ENCODE data around the gene IFT52. TPM values are rescaled to one million over a fixed set of nuclear protein-coding genes. Genes with fewer than 3 reads are reported as not detected.
"Not testable (repeated sequence)": the region's sequence is repeated elsewhere in the genome, so short reads cannot be mapped to it uniquely, and the experiment has no call there.

IFT52 gene
- total RNA-seq, 4 donors from 2014 or later = 1.4 to 83.4 (median 19.9) TPM

- H3K36me3 ChIP-seq = peaks cover 0 to 20% (median 6%) of the 10 kb centered on the region in 4 donors
- no peaks in the 10 kb centered on the region for H3K4me1 ChIP-seq
- DNase-seq = no peak
- 78 to 92% methylated on average over 1 of the region's 1 CpG for WGBS, 2 donors (ENCODE audit: low coverage in 1 of 2)
- H3K9me3 ChIP-seq = no peaks in the 10 kb centered on the region
- intact Hi-C loops (cut with DNase I; ENCODE audit: low total_unique reads) = no loop called here
- H3K27me3 ChIP-seq = no peaks in the 10 kb centered on the region
- in situ Hi-C loops (cut with MboI; ENCODE audit: low pct_ligation_motif_present in 1 of 4, low pct_unique_long_range_greater_than_20kb in 1 of 4, low sequenced_read_pairs in 3 of 4) = no loop called here
- no peak overlapping the region for H3K4me3 ChIP-seq
- no peak overlapping the region for H3K27ac ChIP-seq
- TF ChIP-seq EP300 (IDR thresholded peaks at IDR 0.05; ENCODE audit: low read depth) (no peak), POLR2A (IDR thresholded peaks at IDR 0.05) (no peak), POLR2AphosphoS5 (IDR thresholded peaks at IDR 0.05) (no peak)
- TF ChIP-seq, protein P1, sequence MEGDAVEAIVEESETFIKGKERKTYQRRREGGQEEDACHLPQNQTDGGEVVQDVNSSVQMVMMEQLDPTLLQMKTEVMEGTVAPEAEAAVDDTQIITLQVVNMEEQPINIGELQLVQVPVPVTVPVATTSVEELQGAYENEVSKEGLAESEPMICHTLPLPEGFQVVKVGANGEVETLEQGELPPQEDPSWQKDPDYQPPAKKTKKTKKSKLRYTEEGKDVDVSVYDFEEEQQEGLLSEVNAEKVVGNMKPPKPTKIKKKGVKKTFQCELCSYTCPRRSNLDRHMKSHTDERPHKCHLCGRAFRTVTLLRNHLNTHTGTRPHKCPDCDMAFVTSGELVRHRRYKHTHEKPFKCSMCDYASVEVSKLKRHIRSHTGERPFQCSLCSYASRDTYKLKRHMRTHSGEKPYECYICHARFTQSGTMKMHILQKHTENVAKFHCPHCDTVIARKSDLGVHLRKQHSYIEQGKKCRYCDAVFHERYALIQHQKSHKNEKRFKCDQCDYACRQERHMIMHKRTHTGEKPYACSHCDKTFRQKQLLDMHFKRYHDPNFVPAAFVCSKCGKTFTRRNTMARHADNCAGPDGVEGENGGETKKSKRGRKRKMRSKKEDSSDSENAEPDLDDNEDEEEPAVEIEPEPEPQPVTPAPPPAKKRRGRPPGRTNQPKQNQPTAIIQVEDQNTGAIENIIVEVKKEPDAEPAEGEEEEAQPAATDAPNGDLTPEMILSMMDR (IDR thresholded peaks at IDR 0.05) = no peak
Measured at GRCh38 chr20:43603124-43603523, 12.4 kb downstream of the IFT52 start.

GRCh38 chr20:43605715-43606114 lies 15.0 kb downstream of the IFT52 start:
- TF ChIP-seq EP300 (IDR thresholded peaks at IDR 0.05; ENCODE audit: low read depth) = no peak
- no peak for TF ChIP-seq POLR2A (IDR thresholded peaks at IDR 0.05)
- TF ChIP-seq, protein P1 (IDR thresholded peaks at IDR 0.05) = no peak
- TF ChIP-seq POLR2AphosphoS5 (IDR thresholded peaks at IDR 0.05) = no peak
- Histone ChIP-seq H3K36me3 (peaks cover 0 to 14% (median 6%) of the 10 kb centered on the region in 4 donors), H3K27me3 (no peaks in the 10 kb centered on the region), H3K4me3 (no peak overlapping the region), H3K9me3 (no peaks in the 10 kb centered on the region), H3K27ac (no peak overlapping the region), H3K4me1 (no peaks in the 10 kb centered on the region)
- in situ Hi-C loops (cut with MboI; ENCODE audit: low pct_ligation_motif_present in 1 of 4, low pct_unique_long_range_greater_than_20kb in 1 of 4, low sequenced_read_pairs in 3 of 4) = no loop called here
- DNase-seq = no peak
- 74% methylated on average over 7 to 9 of the region's 9 CpGs for WGBS, 2 donors (ENCODE audit: low coverage in 1 of 2)
- intact Hi-C loops (cut with DNase I; ENCODE audit: low total_unique reads) = no loop called here

GRCh38 chr20:43607278-43607677 lies 16.5 kb downstream of the IFT52 start:
- in situ Hi-C loops (cut with MboI; ENCODE audit: low pct_ligation_motif_present in 1 of 4, low pct_unique_long_range_greater_than_20kb in 1 of 4, low sequenced_read_pairs in 3 of 4); DNase-seq; H3K4me1 ChIP-seq; H3K4me3 ChIP-seq; H3K9me3 ChIP-seq; H3K27ac ChIP-seq; H3K27me3 ChIP-seq; intact Hi-C loops (cut with DNase I; ENCODE audit: low total_unique reads): not testable (repeated sequence)
- 100% methylated on average over 12 of the region's 30 CpGs; no CpG with 5 or more reads in 1 of the 2 donors for WGBS, 2 donors (ENCODE audit: low coverage in 1 of 2)
- H3K36me3 ChIP-seq = peaks cover 0 to 14% (median 6%) of the 10 kb centered on the region in 4 donors

DNA sequence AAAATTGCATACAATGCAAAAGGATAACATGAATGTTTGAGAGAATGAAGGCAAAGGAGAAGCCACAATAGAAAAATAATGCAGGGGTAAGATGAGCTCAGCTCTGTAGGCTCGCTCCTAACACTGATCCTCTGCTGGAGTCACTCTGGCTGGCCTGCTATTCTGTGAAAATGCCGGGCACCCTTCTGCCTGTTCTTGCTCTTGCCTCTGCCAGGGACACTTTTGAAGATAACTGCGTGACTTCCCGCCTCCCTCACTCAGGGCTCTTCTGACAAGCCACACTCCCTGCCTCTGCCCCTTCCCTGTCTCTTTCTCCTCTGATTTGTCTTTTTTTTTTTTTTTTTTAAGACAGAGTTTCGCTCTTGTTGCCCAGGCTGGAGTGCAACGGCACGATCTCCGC lies 40.9 kb downstream of the IFT52 start:
- peaks cover 0 to 1% (median 0%) of the 10 kb centered on the region in 4 donors for H3K36me3 ChIP-seq
- WGBS, 2 donors (ENCODE audit: low coverage in 1 of 2) = 96 to 98% methylated on average over 8 of the region's 8 CpGs
- intact Hi-C loops (cut with DNase I; ENCODE audit: low total_unique reads) (no loop called here), in situ Hi-C loops (cut with MboI; ENCODE audit: low pct_ligation_motif_present in 1 of 4, low pct_unique_long_range_greater_than_20kb in 1 of 4, low sequenced_read_pairs in 3 of 4) (no loop called here)
- no peaks in the 10 kb centered on the region for H3K9me3 ChIP-seq
- no peaks in the 10 kb centered on the region for H3K27me3 ChIP-seq
- DNase-seq = no peak
- H3K27ac ChIP-seq = no peak overlapping the region
- H3K4me3 ChIP-seq = no peak overlapping the region
- TF ChIP-seq EP300 (IDR thresholded peaks at IDR 0.05; ENCODE audit: low read depth) (no peak), POLR2A (IDR thresholded peaks at IDR 0.05) (no peak), POLR2AphosphoS5 (IDR thresholded peaks at IDR 0.05) (no peak)
- TF ChIP-seq, protein P1 (IDR thresholded peaks at IDR 0.05) = no peak
- H3K4me1 ChIP-seq = no peaks in the 10 kb centered on the region

- 95 to 100% methylated on average over 2 of the region's 2 CpGs for WGBS, 2 donors (ENCODE audit: low coverage in 1 of 2)
- H3K4me1 ChIP-seq = no peaks in the 10 kb centered on the region
- H3K27me3 ChIP-seq = no peaks in the 10 kb centered on the region
- H3K27ac ChIP-seq = no peak overlapping the region
- in situ Hi-C loops (cut with MboI; ENCODE audit: low pct_ligation_motif_present in 1 of 4, low pct_unique_long_range_greater_than_20kb in 1 of 4, low sequenced_read_pairs in 3 of 4) (no loop called here), intact Hi-C loops (cut with DNase I; ENCODE audit: low total_unique reads) (no loop called here)
- H3K36me3 ChIP-seq = peaks cover 0 to 27% (median 9%) of the 10 kb centered on the region in 4 donors
- H3K4me3 ChIP-seq = no peak overlapping the region
- TF ChIP-seq POLR2AphosphoS5 (IDR thresholded peaks at IDR 0.05) = no peak
- TF ChIP-seq, protein P1 (IDR thresholded peaks at IDR 0.05) = no peak
- TF ChIP-seq POLR2A (IDR thresholded peaks at IDR 0.05) = no peak
- TF ChIP-seq EP300 (IDR thresholded peaks at IDR 0.05; ENCODE audit: low read depth) = no peak
- no peaks in the 10 kb centered on the region for H3K9me3 ChIP-seq
- DNase-seq = no peak
Measured at GRCh38 chr20:43636429-43636828, 45.7 kb downstream of the IFT52 start.
